Peyer's patch (tissue), 4 donors: ENCODE data around the gene ITGA7.

Experiments used
- POLR2A ChIP-seq, 2 donors: fragments of 450-650 bp; IDR thresholded peaks; one replicate each; pipeline ENCODE4 v1.5.1; 2017; ENCODE audit warnings: antibody characterized with exemption in 2 of 2, mild to moderate bottlenecking in 2 of 2, moderate library complexity in 2 of 2
- TF ChIP-seq, protein P1 (sequence below), 6 experiments: fragments of 450-650 bp in 4 of 6; fragments of 200-600 bp in 2 of 6; sonication (generic) in 1 of 6; IDR thresholded peaks; one replicate each; pipeline ENCODE4 v1.5.1; 2017 to 2019; ENCODE audit warnings: antibody characterized with exemption in 6 of 6, mild to moderate bottlenecking in 3 of 6, moderate library complexity in 1 of 6

DNA sequence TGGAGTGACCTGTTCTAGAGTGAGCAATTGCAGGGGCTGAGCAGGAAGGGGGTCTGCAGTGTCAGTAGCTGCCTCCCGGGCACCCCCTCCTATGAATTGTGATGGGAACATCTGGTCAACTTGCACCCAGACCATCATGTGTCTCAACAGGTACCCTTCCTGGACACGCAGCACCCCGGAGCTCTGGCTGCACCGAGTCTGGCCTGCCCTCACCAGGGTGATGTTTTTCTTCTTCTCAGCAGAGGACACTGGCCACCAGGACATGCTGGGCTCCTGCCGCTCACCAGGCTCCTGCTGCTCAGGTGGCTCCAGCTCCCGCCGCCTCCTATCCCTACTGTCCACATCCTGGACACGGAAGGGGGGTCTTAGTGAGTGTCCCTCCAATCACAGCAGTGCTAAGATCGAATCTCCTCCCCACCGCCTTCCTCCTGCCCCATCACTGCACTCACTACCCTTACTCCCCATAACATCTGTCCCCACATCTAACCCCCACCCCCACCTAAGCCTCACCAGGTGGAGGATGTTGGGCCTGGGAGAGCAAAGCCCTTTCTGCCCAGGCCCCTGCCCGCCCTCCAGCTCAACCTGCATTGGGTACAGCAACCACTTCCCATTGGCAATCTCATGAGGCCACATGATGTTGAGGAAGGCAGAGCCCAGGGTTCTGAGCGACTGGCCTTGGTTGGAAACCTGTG is 14.9 kb downstream of the ITGA7 start:
- TF ChIP-seq, protein P1, sequence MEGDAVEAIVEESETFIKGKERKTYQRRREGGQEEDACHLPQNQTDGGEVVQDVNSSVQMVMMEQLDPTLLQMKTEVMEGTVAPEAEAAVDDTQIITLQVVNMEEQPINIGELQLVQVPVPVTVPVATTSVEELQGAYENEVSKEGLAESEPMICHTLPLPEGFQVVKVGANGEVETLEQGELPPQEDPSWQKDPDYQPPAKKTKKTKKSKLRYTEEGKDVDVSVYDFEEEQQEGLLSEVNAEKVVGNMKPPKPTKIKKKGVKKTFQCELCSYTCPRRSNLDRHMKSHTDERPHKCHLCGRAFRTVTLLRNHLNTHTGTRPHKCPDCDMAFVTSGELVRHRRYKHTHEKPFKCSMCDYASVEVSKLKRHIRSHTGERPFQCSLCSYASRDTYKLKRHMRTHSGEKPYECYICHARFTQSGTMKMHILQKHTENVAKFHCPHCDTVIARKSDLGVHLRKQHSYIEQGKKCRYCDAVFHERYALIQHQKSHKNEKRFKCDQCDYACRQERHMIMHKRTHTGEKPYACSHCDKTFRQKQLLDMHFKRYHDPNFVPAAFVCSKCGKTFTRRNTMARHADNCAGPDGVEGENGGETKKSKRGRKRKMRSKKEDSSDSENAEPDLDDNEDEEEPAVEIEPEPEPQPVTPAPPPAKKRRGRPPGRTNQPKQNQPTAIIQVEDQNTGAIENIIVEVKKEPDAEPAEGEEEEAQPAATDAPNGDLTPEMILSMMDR (IDR thresholded peaks at IDR 0.05) = no peak
- no peak for TF ChIP-seq POLR2A (IDR thresholded peaks at IDR 0.05)
